Activated naive CD4-positive, alpha-beta T cell (primary cell): ENCODE results near the gene MLXIP.
"Not testable (repeated sequence)": the region's sequence is repeated elsewhere in the genome, so short reads cannot be mapped to it uniquely, and the experiment has no call there.

ENCODE experiments used
- DNase-seq, 4 experiments: peaks; one replicate each; lab custom pipeline; 2025; lab: John Stamatoyannopoulos, UW

Gene MLXIP

DNA sequence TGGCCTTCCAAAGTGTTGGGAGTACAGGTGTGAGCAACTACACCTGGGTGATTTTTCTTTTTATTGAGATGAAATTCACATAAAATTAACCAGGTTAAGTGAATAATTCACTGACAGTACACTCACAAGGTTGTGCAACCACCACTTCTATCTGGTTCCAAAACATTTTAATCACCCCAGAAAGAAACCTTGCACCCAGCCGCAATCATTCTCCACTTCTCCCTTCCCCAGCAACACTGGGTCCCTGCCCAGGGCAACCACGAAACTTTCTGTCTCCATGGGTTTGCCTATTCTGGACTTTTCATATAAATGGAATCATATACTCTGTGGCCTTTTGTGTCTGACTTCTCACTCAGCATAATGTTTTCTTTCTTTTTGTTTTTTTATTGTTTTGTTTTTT, 26.3 kb upstream of the MLXIP start:
- DNase-seq, result no peak

GRCh38 chr12:122054842-122055520, 23.6 kb upstream of the MLXIP start:
- DNase-seq, result no peak

GRCh38 chr12:122056406-122056805, 22.1 kb upstream of the MLXIP start:
- not testable (repeated sequence) for DNase-seq

- DNase-seq, result no peak
Observed at GRCh38 chr12:122057007-122057735, 21.4 kb upstream of the MLXIP start.

- no peak for DNase-seq
Observed at GRCh38 chr12:122057769-122058168, 20.8 kb upstream of the MLXIP start.

DNA sequence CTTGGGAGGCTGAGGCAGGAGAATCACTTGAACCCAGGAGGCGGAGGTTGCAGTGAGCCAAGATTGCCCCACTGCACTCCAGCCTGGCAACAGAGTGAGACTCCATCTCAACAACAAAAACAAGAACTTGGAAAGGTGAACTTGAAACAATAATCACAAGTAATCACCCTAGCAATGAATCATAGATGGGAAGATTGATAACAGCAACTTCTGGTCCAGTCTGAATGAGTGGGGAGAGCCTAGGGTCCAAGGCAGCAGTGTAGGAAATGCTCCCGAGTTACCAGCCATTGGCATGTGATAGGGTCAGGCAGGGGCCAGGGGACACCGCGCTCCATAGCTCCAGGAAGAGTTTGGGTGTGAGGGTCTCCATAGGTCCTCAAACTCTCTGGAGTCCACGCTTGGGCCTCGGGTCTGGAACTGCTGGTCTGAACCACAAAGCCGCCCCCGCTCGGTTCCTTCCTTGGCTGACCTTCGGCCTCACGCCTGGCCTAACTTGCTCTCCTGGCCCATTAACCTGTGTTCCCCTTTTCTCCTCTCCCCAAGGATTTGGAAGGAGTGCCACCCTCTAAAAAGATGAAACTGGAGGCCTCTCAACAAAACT, 19.9 kb upstream of the MLXIP start:
- DNase-seq, result no peak

GRCh38 chr12:122059203-122059960, 19.2 kb upstream of the MLXIP start:
- DNase-seq, result no peak

DNA sequence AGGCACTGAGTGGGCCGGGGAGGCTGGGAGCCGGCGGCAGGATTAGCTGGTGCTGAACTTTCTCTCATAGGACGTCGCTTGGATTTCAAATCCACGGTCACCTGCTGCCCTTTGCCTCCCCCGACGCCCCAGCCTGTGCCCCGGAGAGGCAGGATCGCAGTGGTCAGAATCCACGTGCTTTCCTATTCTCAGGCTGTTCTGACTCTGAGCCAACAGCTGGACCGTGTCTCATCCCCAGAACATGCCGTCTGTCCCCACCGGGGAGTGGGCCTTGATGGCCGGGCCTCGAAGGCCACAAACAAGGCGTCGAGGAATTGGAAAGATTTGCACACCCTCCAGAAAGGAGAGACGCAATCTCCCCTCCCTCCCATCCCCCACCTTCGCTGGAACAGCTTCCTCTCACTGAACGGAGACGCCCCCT, 18.5 kb upstream of the MLXIP start:
- no peak for DNase-seq

DNA sequence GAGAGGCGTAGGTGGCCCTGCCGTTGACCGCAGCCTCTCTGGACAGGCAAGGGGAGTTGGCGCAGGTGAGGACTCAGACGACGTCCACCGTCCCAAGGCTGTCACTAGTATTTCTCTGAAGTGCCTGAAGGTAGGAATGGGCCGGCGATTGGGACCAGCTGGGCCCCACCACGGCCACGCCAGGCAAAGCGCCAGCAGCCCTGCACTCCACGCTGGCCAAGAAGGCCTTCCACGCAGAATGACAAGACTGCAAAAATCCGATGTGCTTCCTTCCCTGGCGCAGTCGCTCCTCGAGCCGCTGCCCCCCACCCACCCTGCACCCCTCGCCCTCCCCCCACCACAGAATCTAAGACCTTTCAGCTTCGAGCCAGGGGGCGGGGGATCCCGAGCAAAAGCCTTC, 17.3 kb upstream of the MLXIP start:
- no peak for DNase-seq

DNA sequence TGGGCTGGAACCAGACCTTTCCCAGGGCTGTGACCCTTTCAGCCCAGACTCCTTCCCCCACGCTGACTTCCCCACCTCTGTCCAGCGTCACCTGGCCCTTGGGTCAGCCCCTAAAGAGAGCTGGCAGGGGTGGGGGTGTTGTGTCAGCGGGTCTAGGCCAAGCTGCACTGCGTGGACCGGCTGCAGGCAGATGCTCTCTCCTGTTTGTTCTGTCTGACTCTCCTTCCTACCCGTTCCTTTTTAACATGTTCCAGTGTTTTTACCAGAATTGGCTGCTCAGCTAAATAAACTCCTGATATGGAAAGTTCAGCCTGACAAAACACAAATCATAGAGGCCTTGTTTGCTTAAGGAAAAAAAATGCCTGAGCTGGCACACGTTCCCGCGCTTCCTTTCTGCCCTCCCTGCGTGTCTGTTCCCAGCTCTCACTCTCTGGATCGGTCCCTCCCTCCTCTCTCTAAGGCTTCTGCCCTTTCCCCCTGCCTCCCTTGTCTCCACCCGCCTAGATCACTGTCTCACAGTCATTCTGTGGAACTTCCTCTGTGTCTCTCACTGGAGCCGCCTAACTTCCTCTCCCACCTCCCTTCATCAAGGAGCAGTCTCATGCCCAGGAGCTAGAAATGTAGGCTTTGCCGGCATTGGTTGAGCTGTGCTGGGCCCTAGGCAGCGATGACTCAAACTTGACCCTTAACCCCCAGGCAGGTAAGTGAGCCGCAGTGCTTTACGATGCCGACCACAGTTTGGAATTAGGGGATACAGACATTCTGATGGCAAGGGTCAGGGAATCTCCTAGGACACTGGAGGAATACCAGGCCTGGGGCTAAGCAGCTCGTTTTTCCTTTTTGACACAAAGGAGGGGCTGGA, 15.5 kb upstream of the MLXIP start:
- no peak for DNase-seq

GRCh38 chr12:122063694-122064024, 14.9 kb upstream of the MLXIP start:
- no peak for DNase-seq

- DNase-seq, result no peak
Observed at GRCh38 chr12:122064025-122064777, 14.4 kb upstream of the MLXIP start.

DNA sequence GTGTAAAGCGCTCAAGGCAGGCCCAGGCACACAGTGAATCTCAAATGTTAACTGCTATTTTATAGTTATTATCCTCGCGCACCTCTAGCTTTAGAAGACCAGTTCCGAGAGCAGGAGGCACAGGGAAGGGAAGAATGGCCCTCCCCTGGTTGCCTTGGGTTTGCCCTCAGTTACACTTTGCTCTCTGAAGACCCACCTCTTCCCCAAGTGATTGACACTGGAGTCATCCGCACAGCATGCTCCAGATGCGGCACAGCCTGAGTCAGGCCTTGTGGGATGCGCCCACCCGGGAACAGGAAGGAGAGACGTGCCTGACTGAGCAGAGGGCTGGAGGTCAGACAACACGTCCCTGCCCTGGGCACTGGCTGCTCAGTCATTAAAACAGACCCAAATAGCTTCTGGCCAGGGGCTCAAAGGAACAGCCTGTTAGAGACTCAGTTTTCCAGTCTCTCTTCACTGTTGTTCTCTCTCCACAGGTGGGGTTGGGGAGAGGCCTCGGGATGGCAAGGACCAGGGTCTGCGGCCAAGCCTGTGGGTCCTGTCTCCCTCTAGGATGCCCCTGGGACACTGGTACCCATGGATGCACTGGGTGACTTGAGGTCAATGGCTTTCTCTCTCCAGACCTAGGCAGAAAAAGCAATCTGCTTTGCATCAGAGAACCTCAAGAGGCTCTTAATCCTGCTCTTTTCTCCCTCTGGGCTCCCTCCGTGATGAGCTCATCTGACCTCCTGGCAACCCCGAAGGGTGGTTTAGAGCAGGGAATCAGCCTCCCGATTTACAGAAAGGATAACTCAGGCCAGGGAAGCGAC, 13.6 kb upstream of the MLXIP start:
- DNase-seq, result no peak

- no peak for DNase-seq
Observed at GRCh38 chr12:122067548-122067947, 11.0 kb upstream of the MLXIP start.

DNA sequence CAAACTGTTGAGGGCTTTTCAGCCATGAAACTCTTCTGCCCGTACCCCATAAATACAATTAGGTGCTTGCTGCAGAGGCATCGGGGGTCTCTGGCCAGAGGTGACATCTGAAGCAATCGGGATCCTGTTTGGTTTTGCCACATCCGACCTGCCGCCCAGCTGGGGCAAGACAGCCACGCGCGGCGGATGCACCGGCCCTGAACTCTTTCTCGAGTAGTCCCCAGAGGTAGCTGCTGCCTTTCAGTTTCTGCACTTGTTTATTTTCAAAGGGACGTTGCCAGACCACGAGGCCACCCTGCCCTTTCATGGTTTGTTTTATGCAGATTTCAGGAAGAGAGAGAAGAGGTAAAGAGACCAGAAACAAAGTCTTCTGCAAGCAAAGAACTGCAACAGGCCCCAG, 10.6 kb upstream of the MLXIP start:
- peak in 1 of 4 experiments; percentile 10 for DNase-seq

DNA sequence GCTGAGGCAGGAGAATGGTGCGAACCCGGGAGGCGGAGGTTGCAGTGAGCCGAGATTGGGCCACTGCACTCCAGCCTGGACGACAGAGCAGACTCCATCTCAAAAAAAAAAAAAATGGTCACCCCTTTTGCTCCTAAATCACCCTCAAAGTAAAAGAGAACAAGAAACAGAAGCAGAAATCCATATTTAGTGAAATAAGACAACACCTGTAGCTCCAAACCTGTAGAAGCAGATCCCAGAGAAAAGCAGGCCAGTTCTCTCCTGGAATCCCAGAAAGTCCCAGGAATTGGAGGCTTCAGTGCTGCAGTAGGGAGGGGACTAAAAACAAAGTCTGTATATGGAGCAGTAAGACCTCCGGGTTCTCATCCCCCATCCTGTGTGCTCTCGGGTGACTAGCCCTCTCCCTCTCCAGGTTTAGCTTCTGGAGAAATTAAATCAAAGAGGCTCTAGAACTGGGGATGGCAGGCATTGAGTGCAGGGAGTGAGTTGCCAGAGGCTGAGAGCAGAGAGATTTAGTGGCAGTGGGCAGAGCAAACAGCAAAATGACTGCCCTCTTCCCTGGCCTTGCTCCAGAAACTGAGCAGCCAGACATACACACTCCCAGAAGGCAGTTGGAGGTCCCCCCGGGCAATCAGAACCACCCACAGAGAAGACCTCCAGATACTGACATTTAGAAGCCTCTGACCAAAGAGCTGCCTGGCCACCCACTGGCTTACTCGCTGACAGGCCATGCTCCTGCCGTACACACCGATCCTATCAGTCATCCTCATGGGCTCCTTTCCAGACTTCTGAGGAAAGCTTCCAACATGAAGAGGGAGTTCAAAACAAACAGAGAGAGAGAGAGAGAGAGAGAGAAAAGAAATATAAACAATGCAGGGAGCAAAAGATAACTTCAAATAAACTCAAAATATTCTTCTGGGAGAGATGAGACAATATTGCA, 6.3 kb upstream of the MLXIP start:
- no peak for DNase-seq

DNA sequence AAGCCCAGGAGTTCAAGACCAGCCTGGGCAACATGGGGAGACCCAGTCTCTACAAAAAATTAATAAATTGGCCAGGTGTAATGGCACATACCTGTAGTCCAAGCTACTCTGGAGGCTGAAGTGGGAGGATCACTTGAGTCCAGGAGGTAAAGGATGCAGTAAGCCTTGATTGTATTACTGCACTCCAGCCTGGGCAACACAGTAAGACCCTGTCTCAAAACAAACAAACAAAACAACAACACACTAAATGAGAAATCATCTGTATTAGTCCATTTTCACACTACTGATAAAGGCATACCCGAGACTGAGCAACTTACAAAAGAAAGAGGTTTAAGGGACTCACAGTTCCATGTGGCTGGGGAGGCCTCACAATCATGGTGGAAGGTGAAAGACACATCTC, 4.7 kb upstream of the MLXIP start:
- no peak for DNase-seq

- DNase-seq, result no peak
Observed at GRCh38 chr12:122076743-122077495, 1.6 kb upstream of the MLXIP start.
